NCI-H2029 (cell line): ENCODE measurements around the gene POLR3K.

Source experiments
- DNase-seq: peaks from one replicate; lab custom pipeline; 2025; lab: John Stamatoyannopoulos, UW

Gene POLR3K

DNA sequence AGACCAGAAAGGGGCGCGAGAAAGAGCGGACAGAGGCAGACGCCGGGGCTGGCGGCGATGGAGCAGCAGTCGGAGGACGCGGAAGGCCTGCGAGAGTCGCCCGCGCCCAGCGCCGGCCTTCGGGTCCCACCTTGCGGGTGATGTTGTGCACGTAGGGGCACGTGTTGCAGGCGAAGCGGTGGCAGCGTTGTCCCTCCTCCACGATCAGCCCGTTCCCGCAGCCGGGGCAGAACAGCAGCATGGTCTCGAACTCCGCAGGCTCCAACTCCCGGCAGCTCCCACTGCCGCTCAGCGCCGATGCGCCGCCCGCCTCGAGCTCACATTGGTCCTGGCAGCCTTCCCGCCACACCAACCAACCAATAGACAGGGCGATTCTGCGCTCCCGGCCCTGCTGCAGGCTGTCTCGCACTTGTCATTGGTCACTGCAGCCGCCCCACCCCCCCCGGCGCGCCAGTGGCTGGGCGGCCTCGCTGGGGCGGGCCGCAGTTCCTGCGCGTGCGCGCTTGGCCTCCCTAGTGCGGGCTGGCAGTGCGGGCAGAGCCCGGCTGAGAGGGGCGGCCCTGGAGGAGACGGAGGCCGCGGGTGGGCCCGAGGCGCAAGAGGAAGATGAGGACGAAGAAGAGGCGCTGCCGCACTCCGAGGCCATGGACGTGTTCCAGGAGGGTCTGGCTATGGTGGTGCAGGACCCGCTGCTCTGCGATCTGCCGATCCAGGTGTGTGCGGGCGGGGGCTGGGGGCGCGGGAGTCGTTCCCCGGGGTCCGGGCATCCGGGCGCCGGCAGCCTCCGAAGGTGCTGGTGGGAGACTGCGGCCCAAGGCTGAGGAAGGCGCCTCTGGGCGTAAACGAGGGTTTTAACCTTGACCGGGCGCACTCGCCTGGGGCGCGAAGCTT is at the start of gene POLR3K, which contains the start of gene SNRNP25:
TSS of gene POLR3K (minus strand) at position 263 of the 891 bp plus-strand sequence. CDS start at position 241, 22 bp downstream.
TSS of gene SNRNP25 (plus strand) at position 483 of the 891 bp plus-strand sequence. CDS start at position 672, 189 bp downstream.
- peak; percentile 98 for DNase-seq

DNA sequence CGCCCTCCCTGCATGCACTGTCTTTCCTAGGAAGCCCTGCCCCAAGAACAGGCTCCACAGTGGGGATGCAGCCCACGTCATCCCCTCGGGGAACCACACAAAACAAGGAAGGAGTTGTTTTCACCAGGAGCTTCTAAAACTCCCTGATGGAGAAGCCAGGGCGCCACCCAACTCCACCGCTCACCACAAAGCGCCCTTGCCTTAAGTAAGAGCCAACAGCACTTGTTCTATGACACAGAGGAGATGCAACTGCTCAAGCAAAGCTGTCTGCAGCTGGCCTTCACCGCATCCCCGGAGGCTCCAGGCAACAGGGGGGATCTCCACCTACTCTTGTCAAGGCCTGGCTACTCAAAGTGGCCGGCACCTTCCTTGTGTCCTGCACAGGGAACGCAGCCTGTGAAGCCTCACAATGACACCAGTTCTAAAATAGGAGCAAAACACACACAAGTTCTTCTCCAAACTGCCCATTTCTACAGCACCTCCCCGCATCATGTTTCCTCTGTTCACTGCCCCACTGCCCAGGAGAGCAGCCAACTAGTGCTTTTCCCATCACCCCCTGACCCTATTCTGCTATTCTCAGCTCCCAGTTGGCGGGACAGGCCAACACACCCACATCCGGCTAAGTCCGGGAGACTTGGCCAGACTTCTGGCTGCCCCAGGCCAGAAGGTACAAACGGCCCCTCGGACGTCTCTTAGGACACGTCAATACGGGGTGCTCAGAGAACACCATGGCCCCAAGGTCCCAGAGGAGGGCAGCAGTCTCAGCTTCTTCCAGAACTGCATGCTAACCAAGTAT is 48.9 kb upstream of the POLR3K start:
- no peak for DNase-seq

- no peak for DNase-seq
Measured at GRCh38 chr16:101586-101985, 48.2 kb upstream of the POLR3K start.

DNA sequence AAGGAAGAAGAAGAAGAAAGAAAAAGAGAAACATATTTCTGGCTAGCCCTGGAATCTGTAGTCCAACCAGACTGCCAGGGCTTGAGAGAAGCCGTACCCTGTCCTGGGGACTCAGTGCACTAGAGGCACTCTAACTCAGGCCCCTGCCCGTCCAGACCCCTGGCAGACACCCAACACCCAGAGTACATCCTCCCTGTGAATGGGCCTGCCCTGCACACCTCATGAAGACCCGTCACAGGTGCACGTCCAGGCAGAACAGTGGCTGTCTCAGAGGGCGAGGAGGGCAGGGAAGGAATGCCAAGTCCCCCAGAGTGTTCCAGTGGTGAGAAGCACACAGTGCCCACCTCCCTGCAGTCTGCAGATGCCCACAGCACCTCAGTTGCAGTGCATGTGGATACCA is 47.6 kb upstream of the POLR3K start:
- no peak for DNase-seq

- no peak for DNase-seq
Measured at GRCh38 chr16:97822-98221, 44.4 kb upstream of the POLR3K start.

- peak; percentile 83 for DNase-seq
Measured at GRCh38 chr16:96935-97381, 43.5 kb upstream of the POLR3K start.

- DNase-seq, result no peak
Measured at GRCh38 chr16:94918-95265, 41.5 kb upstream of the POLR3K start.

GRCh38 chr16:92431-93339 is 39.3 kb upstream of the POLR3K start:
- no peak for DNase-seq

DNA sequence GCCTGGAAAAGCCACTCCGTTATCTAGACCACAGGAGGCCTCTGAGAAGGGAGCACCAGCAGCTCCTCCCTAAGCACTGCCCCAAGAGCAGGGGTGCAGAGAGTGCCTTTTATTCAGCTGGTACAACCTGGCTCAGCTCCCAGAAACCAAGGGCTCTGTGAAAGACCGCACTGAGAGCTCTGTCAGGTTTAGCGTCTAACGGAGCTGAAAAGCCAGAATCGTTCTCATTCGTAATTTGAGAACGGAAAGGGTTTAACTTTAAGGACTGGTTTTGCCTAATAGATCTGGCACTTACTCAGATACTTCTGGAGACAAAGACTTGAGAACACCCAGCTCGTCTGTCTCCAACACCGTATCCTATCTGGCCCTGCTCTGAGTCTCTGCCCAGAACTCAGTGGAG is 38.1 kb upstream of the POLR3K start:
- peak; percentile 82 for DNase-seq

GRCh38 chr16:89391-90302 is 36.2 kb upstream of the POLR3K start:
- DNase-seq, result no peak

- DNase-seq, result no peak
Measured at GRCh38 chr16:88613-89012, 35.2 kb upstream of the POLR3K start.

- DNase-seq, result no peak
Measured at GRCh38 chr16:86483-86952, 33.1 kb upstream of the POLR3K start.

DNA sequence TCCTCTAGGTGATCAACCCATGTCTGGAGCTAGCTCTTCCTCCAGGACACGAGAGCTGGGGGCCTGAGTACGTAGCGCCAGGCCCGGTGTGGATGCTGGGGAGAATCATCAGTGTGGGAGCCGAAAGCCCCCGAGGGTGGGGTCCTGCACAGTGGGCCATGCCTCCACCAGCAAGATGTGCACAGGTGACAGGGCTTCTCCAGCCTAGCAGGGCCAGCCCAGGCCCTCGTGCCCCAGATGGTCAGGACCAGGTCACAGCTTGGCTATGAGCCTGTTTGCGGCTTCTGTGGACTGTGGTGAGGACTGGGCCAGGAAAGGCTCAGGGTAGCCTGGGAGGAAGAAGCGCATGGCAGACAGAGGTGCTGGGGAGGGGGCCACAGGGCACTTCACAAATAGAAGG is 32.5 kb upstream of the POLR3K start:
- DNase-seq, result no peak

DNA sequence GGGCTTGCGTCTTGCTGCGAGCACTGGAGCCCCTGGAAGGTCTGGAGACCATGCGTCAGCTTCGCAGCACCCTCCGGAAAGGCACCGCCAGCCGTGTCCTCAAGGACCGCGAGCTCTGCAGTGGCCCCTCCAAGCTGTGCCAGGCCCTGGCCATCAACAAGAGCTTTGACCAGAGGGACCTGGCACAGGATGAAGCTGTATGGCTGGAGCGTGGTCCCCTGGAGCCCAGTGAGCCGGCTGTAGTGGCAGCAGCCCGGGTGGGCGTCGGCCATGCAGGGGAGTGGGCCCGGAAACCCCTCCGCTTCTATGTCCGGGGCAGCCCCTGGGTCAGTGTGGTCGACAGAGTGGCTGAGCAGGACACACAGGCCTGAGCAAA is 32.0 kb upstream of the POLR3K start:
- no peak for DNase-seq

- DNase-seq, result peak; percentile 90
Measured at GRCh38 chr16:84718-85406, 31.5 kb upstream of the POLR3K start.

DNA sequence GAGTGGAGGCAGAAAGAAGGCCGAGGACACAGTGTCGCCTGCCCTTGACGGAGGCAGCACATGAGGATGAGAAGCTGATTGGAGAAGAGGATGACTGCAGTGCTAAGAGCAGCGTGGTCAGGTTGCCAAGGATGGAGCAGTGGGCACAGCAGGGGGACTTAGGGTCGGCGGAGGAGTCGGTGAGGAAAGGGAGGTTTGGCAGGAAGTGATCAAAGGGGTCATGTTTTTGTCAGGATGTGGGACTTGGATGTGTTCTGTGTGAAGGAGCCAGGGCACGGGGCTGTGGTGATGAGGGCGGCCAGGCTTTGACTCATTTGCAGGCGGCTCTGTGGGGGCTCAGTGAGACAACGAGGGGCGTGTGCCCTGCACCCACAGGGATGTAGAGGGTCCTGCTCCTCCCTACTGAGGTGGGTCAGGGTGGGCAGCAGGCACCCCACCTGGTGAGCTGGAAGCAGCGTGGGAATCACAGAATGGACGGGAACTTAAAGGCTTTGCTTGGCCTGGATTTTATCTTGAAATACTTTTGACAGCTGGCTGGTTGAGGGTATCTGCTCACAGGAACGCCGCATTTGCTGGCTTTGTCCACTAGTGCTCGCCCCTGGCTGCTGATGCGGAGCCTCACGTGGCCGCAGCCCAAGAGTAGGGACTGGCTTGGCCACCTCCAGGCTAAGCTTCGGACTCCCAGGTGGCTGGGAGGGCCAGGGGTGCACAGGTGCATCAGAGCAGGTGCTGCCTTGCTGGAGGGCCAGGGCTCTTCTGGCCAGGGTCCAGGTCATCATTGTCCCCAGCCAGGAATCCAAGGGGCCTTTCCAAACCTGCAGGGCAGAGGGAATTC is 30.6 kb upstream of the POLR3K start:
- peak; percentile 83 for DNase-seq

DNA sequence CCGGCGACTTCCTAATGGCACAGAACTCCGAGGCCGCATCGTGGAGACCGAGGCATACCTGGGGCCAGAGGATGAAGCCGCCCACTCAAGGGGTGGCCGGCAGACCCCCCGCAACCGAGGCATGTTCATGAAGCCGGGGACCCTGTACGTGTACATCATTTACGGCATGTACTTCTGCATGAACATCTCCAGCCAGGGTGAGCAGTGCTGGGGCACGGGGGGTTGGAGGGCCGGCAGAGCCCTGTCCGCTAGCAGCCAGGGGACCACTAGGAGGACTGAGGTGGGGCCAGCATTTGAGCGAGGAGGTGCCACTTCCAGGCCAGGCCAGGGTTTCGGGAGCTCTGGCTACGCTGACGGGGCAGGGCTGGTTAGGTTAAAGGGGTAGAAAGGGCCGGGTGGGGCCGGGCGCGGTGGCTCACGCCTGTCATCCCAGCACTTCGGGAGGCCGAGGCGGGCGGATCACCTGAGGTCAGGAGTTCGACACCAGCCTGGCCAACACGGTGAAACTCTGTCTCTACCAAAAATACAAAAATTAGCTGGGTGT is 29.7 kb upstream of the POLR3K start:
- no peak for DNase-seq

DNA sequence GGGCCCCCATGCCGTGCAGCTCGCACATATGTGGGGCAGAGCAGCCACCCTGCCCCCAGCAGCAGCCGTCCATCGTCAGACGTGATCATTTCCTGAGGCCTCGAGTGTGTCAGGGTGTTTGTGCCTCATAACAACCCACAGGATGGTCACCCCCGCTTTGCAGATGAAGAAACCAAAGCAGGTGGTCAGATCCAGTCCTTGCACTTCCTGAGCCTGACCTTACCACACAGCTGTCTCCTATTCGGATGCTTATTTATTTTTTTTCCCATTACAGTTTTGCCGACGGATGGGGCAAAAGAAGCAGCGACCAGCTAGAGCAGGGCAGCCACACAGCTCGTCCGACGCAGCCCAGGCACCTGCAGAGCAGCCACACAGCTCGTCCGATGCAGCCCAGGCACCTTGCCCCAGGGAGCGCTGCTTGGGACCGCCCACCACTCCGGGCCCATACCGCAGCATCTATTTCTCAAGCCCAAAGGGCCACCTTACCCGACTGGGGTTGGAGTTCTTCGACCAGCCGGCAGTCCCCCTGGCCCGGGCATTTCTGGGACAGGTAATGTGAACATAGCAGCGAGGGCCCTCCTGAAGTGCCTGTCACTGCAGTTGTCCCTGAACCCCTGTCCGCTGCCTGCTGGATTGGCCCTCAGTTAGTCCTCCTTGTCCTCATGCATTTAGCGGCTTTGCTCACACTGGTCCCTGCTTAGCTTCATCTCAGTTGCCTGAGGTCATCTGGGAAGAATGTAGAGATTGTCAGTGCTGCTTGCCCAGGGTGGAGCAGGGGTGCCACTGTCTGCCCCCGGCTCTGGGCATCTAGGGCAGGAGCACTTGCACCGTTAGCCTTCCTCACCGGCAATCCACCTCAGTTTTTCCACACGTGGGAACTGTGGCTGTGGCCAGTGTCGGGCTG is 26.0 kb upstream of the POLR3K start:
- DNase-seq, result no peak
